ENCODE measurements around the gene TNNT1. TPM values are rescaled to one million over a fixed set of nuclear protein-coding genes. Genes with fewer than 3 reads are reported as not detected.

Gene TNNT1
- polyA plus RNA-seq, 1 experiment: 10.4 TPM

DNA sequence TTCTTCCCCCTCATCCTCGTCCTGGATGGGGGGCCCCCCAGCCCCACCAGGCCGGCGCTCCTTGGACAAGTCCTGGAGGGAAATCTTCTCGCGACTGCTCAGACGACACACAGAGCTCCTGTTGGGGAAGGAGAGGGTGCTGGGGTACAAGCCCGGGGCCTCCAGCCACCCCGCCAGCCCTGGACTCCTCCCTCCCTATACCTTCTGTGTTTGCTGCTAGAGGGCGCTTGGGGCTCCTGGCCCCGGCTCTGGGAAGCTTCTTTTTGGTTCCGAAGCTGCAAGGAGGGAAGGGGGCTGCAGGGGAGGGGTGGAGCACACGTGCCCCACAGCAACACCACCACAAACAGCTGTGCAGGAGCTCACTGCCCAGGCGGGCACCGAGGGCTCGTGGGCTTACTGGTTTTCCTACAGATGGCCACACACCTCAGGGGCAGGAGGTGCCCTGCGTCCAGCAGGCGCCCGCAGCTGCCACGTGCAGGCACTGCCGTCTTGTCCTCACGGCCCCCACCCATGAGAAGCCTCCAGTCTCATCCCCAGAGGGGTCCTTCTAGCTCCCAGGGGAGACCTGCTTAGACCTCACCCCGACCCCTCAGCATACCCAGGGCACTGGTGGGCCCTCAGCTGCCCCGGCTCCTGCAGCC lies 52.8 kb downstream of the TNNT1 start:
- DNase-seq (ENCODE audit: low read depth): no peak
- CTCF ChIA-PET: interaction anchor here (0.6 to 1.3 kb wide), 3 partner anchors 8 to 322 kb away, joined by 3 to 4 read pairs (median 4); no protein-coding TSS in a partner anchor
- peaks cover 34% of the 10 kb centered on the region for H3K36me3 ChIP-seq (ENCODE audit: control insufficient read depth, insufficient read depth, low read length)
- no peaks in the 10 kb centered on the region for H3K27me3 ChIP-seq (ENCODE audit: control insufficient read depth, insufficient read depth, low read length)
- POLR2A ChIA-PET: no interaction called here
- H3K4me3 ChIP-seq (ENCODE audit: low read depth, low read length): no peak overlapping the region
- no peak for TF ChIP-seq CTCF (IDR thresholded peaks at IDR 0.05; ENCODE audit: insufficient read depth, low read depth, low read length)

DNA sequence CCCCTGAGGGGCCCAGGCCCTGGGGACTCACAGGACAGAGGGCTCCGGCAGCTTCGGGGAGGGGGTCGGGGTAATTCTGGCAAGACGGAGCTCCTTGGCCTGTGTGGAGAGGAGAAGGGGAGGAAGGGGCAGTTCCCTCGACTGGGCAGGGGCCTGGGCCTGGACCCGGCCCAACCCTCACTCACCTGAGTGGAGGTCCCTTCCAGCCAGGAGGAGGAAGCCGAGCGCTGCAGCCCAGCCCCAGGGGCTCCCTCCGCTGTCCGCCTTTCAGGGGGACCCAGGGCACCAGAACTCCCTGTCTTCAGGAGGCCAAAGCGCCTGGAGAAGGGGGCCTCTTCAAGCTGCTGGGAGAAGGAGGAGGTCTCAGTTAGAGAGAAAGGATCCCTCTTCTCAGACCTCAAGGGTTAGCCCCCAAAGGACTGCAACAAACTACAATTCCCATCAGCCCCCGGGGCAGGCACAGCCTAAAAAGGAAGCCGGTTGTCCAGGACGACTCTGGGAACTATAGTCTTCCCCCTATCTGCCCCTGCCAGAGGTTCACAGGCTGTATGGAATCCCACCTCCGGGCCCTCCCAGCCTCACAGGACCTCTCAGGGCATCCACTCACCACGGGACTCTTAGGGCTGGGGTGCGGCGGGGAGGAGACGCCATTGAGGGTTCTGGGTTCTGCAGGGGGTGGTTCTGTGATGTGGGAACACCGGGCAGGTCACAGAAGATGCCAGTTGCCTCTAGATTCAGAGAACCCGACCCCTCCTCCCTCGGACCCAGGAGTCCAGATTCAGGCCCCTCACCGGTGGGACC lies 53.5 kb downstream of the TNNT1 start:
- peaks cover 38% of the 10 kb centered on the region for H3K36me3 ChIP-seq (ENCODE audit: control insufficient read depth, insufficient read depth, low read length)
- H3K27me3 ChIP-seq (ENCODE audit: control insufficient read depth, insufficient read depth, low read length): no peaks in the 10 kb centered on the region
- no peak for TF ChIP-seq CTCF (IDR thresholded peaks at IDR 0.05; ENCODE audit: insufficient read depth, low read depth, low read length)
- H3K4me3 ChIP-seq (ENCODE audit: low read depth, low read length): no peak overlapping the region
- ChIA-PET POLR2A (no interaction called here), CTCF (interaction anchor here (0.9 to 1.3 kb wide), 2 partner anchors 8 to 9 kb away, joined by 3 to 4 read pairs; no protein-coding TSS in a partner anchor)
- DNase-seq (ENCODE audit: low read depth): no peak

DNA sequence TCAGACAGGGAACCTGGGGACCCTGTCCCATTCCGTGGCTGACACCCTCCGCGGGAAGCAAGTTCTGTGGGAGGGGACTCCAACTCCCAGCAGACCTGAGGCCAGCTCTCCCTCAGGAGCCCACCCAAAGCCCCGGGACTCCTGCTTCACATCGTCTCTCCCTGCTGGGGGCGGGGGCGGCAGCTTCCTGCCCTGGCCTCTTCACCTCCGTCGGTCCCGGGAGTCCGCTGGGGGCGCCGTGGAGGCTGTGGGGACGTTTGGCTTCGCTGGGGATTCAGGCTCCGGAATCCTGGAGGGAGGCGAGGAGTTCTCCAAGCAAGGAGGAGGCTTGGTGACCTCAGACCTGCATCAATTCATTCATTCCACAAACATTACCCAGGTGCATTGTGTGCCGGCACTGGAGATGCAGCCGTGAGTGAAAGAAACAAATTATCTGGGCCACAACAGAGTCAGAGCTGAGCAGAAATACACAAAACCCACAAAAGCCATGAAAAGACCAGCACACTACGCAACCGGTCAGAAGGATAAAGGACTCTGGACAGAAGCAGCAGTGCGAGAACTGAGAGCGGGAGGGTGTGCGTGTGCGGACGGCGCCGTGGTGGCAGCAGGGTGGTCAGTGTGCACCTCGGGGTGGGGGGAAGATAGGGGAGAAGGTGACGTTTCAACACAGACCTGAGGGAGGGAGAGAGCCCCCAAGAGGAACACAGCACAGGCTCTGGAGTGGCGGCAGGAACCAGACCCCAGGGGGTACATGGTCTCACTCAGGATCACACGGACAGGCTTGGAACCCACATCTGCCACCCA lies 54.3 kb downstream of the TNNT1 start:
- ChIA-PET POLR2A (no interaction called here), CTCF (no interaction called here)
- no peak for TF ChIP-seq CTCF (IDR thresholded peaks at IDR 0.05; ENCODE audit: insufficient read depth, low read depth, low read length)
- no peak for DNase-seq (ENCODE audit: low read depth)
- Histone ChIP-seq H3K4me3 (ENCODE audit: low read depth, low read length) (no peak overlapping the region), H3K36me3 (ENCODE audit: control insufficient read depth, insufficient read depth, low read length) (peaks cover 33% of the 10 kb centered on the region), H3K27me3 (ENCODE audit: control insufficient read depth, insufficient read depth, low read length) (no peaks in the 10 kb centered on the region)

- no peak for TF ChIP-seq CTCF (IDR thresholded peaks at IDR 0.05; ENCODE audit: insufficient read depth, low read depth, low read length)
- POLR2A ChIA-PET: no interaction called here
- DNase-seq (ENCODE audit: low read depth): no peak
- peaks cover 22% of the 10 kb centered on the region for H3K36me3 ChIP-seq (ENCODE audit: control insufficient read depth, insufficient read depth, low read length)
- no peak overlapping the region for H3K4me3 ChIP-seq (ENCODE audit: low read depth, low read length)
- CTCF ChIA-PET: no interaction called here
- H3K27me3 ChIP-seq (ENCODE audit: control insufficient read depth, insufficient read depth, low read length): no peaks in the 10 kb centered on the region
These were observed 56.3 kb downstream of the TNNT1 start for GRCh38 chr19:55092423-55093318.
